Gastroesophageal sphincter (tissue), 3 donors: ENCODE data around the gene THSD4.

Experiments used
- EP300 ChIP-seq: sonication (generic); formaldehyde crosslinking; IDR thresholded peaks from one replicate; pipeline ENCODE4 v1.6.1; 2017; ENCODE audit warnings: antibody characterized with exemption, mild to moderate bottlenecking
- POLR2A ChIP-seq, 2 donors: fragments of 450-650 bp; IDR thresholded peaks; one replicate each; pipeline ENCODE4 v1.6.1; 2017; ENCODE audit warnings: antibody characterized with exemption in 2 of 2, mild to moderate bottlenecking in 2 of 2, moderate library complexity in 1 of 2
- POLR2AphosphoS5 ChIP-seq: sonication (generic); formaldehyde crosslinking; IDR thresholded peaks from one replicate; pipeline ENCODE4 v1.6.1; 2017; ENCODE audit warnings: antibody characterized with exemption
- TF ChIP-seq, protein P1 (sequence below), 4 experiments: fragments of 200-600 bp in 2 of 4; fragments of 450-650 bp in 2 of 4; sonication (generic) in 1 of 4; IDR thresholded peaks; one replicate each; pipeline ENCODE4 v1.5.1; 2017 to 2019; ENCODE audit warnings: antibody characterized with exemption in 4 of 4, mild to moderate bottlenecking in 2 of 4, moderate library complexity in 2 of 4

GRCh38 chr15:71458089-71458660 lies 342.9 kb downstream of the THSD4 start:
- TF ChIP-seq, protein P1, sequence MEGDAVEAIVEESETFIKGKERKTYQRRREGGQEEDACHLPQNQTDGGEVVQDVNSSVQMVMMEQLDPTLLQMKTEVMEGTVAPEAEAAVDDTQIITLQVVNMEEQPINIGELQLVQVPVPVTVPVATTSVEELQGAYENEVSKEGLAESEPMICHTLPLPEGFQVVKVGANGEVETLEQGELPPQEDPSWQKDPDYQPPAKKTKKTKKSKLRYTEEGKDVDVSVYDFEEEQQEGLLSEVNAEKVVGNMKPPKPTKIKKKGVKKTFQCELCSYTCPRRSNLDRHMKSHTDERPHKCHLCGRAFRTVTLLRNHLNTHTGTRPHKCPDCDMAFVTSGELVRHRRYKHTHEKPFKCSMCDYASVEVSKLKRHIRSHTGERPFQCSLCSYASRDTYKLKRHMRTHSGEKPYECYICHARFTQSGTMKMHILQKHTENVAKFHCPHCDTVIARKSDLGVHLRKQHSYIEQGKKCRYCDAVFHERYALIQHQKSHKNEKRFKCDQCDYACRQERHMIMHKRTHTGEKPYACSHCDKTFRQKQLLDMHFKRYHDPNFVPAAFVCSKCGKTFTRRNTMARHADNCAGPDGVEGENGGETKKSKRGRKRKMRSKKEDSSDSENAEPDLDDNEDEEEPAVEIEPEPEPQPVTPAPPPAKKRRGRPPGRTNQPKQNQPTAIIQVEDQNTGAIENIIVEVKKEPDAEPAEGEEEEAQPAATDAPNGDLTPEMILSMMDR (IDR thresholded peaks at IDR 0.05) = no peak
- TF ChIP-seq POLR2A (IDR thresholded peaks at IDR 0.05) (no peak), EP300 (no peak), POLR2AphosphoS5 (no peak)
